Measurements from ENCODE around the gene OR2G6. TPM values are rescaled to one million over a fixed set of nuclear protein-coding genes. Genes with fewer than 3 reads are reported as not detected.
A peak's percentile ranks its signal among the peaks of the same experiment; 100 is the strongest.
"Not testable (repeated sequence)": the region's sequence is repeated elsewhere in the genome, so short reads cannot be mapped to it uniquely, and the experiment has no call there.

Gene OR2G6
- total RNA-seq, 1 donor from 2014 or later, result not detected

DNA sequence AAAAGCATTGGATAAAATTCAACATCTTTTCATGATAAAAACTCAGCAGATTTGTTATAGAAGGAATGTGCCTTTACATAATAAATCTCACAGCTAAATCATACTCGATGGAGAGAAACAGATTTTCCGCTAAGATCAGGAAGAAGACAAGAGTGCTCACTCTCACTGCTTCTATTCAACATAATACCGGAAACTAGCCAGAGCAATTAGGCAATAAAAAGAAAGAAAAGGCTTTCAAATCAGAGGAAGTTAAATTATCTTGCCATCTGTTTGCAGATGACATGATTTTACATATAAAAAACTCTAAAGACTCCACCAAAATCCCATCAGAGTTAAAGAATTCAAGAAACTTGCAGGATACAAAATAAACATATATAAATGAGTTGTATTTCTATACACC lies 62.9 kb downstream of the OR2G6 start:
- ATAC-seq; intact Hi-C loops (cut with DNase I); DNase-seq (ENCODE audit: missing footprints): not testable (repeated sequence)

DNA sequence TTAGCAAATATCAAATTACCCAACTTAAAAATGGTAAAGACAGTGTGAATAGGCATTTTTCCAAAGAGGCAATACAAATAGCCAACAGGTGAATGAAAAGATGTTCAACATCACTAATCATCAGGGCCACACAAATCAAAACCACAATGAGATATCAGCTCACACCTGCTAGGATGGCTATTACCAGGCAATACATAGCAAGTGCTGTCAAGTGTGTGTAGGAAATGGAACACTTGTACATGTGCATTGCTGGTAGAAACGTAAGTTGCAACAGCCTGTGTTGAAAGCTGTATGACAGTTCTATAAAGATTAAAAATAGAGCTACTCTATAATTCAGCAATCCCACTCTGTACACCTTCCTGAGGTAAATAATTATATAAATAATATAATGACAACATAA lies 64.2 kb downstream of the OR2G6 start:
- not testable (repeated sequence) for DNase-seq (ENCODE audit: missing footprints); ATAC-seq

DNA sequence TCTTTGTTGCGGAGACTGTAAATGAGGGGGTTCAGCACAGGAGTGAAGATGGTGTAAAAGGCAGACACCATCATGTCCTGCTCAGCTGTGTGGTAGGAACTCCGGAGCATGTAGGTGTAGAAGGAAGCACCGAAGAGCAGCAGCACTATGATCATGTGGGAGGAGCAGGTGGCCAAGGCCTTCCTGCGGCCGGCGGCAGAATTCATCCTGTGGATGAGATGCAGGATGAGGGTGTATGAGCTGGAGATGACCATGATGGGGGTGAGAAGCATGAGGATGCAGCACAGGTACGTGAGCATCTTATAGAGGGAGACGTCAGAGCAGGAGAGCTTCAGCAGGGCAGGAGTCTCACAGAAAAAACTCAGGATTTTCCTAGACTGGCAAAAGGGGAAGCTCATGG lies 66.0 kb downstream of the OR2G6 start:
- DNase-seq (ENCODE audit: missing footprints), result peak; percentile 56
- ATAC-seq; intact Hi-C loops (cut with DNase I): not testable (repeated sequence)

More for the DNA sequence above, 64.2 kb downstream of the OR2G6 start:
- intact Hi-C loops (cut with DNase I), result not testable (repeated sequence)

DNA sequence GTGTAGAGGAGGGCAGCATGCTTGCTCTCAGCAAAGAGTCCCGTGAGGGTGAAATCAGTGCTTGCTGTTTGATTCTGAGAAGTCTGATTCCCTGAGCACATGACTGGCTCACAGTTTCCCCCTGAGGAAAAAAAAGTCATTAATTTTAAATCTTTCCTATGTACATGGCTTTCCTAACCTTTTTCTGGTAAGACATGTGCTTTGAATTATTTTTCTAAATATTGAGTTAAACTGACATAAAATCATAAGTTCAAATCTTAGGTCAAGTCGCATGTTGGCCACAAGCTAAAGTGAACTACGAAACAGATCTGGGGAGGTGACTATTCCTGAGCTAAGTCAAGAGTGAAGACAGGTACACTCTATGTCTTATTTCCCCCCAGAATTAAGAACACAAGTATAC lies 66.8 kb downstream of the OR2G6 start, which contains the start of gene OR2T34:
OR2T34 (minus strand) TSS at position 101 of the 400 bp plus-strand sequence; CDS start at position 101, 0 bp downstream.
- DNase-seq (ENCODE audit: missing footprints); ATAC-seq; intact Hi-C loops (cut with DNase I): not testable (repeated sequence)

DNA sequence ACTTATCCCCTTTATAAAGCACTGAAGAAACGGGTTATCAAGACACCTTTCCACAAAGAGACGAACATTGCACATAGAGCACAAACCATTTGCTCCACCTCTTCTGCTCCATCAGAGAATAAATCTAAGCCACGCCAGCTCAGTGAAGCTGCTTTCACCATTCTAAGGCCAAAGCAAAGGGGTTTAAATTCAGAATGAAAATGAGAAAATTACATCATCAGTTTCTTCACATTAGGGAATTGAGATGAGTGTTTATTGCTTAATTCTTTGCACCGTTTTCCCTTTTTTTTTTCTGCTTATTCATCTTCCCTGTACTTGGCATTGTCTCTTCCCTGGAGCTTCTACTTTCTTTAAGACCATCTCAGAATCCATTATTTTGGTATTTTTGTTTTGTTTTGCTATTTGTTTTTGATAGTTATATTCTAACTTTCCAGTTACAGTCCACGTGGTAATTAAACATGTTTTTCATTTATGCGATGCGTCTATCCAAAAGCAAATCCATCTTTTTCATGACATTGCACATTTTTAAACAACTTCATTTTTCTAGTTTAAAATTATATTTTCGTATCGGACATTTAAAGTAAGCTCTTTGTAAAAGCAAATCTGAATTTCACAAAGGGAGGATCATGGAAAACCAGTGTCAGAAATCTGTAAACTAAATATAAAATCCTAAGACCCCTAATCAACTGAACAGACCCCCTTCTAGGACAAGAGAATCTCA lies 68.5 kb downstream of the OR2G6 start:
- ATAC-seq (no peak), DNase-seq (ENCODE audit: missing footprints) (no peak)
- intact Hi-C loops (cut with DNase I), result no loop called here

Other genes with a start within 250 kb of the OR2G6 start
- not detected for gene OR2T33, start 230.1 kb upstream of the OR2G6 start, total RNA-seq
- not detected for gene OR2T12, start 204.6 kb upstream of the OR2G6 start, total RNA-seq
- gene OR2M7, start 183.5 kb upstream of the OR2G6 start, total RNA-seq, result not detected
- gene OR14C36, start 159.3 kb upstream of the OR2G6 start, total RNA-seq, result not detected
- gene OR2T4, start 146.4 kb upstream of the OR2G6 start, total RNA-seq, result not detected
- not detected for gene OR2T6, start 132.3 kb upstream of the OR2G6 start, total RNA-seq
- not detected for gene OR2T1, start 105.0 kb upstream of the OR2G6 start, total RNA-seq
- not detected for gene OR2T2, start 62.4 kb upstream of the OR2G6 start, total RNA-seq
- gene OR2T3, start 34.7 kb upstream of the OR2G6 start, total RNA-seq, result not detected
- gene OR2T5, start 19.5 kb upstream of the OR2G6 start, total RNA-seq, result not detected
- gene OR2T29, start 54.7 kb downstream of the OR2G6 start, total RNA-seq, result not detected
- gene OR2T34, start 66.7 kb downstream of the OR2G6 start, total RNA-seq, result not detected
- gene OR2T10, start 89.6 kb downstream of the OR2G6 start, total RNA-seq, result not detected
- gene OR2T11, start 127.0 kb downstream of the OR2G6 start, total RNA-seq, result not detected
- not detected for gene OR2T35, start 137.2 kb downstream of the OR2G6 start, total RNA-seq
- not detected for gene OR2T27, start 147.5 kb downstream of the OR2G6 start, total RNA-seq
- gene OR14I1, start 194.7 kb downstream of the OR2G6 start, total RNA-seq, result not detected
- gene LYPD8, start 247.7 kb downstream of the OR2G6 start, total RNA-seq, result not detected

Measured in Right ventricle myocardium inferior (tissue), 1 donor.